Activated CD8-positive, alpha-beta memory T cell treated with anti-CD3 and anti-CD28 coated beads for 48 hours (primary cell): ENCODE measurements around the gene HMOX2.

ENCODE experiments used
- DNase-seq, 3 experiments: peaks; one replicate each; pipeline ENCODE4 v3.0.0-alpha.2; 2020; ENCODE audit warnings: low read depth in 2 of 3, low spot score in 2 of 3

HMOX2 gene

DNA sequence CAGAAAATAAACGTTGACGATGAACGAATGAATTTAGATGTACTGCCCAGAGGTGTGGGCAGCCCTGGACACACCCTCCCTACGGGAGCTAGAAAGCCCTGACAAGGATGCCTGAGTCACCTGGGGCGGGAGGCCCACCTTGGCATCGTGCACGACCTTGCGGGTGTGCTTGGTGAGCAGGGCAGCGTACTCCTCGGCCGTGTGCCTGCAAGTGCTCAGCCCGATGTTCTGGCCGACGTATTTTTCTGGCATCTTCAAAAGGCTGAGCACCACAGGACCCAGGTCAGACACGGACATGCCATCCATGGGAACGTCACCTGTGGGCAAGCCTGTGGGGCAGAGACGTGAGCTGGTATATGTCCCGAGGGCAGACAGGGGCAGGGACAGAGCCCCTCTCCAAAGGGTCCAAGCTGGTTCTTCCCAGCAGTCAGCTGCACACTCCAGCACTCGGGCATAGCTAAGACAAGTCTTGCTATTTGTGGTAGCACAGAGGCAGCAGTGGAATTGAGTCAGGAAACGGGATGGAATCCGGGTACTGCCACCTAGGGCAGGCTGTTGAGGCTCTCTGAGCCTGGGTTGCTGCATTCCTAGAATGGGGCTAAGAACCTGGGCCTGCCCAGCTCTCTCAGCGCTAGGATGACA lies 12.6 kb upstream of the HMOX2 start:
- no peak for DNase-seq

DNA sequence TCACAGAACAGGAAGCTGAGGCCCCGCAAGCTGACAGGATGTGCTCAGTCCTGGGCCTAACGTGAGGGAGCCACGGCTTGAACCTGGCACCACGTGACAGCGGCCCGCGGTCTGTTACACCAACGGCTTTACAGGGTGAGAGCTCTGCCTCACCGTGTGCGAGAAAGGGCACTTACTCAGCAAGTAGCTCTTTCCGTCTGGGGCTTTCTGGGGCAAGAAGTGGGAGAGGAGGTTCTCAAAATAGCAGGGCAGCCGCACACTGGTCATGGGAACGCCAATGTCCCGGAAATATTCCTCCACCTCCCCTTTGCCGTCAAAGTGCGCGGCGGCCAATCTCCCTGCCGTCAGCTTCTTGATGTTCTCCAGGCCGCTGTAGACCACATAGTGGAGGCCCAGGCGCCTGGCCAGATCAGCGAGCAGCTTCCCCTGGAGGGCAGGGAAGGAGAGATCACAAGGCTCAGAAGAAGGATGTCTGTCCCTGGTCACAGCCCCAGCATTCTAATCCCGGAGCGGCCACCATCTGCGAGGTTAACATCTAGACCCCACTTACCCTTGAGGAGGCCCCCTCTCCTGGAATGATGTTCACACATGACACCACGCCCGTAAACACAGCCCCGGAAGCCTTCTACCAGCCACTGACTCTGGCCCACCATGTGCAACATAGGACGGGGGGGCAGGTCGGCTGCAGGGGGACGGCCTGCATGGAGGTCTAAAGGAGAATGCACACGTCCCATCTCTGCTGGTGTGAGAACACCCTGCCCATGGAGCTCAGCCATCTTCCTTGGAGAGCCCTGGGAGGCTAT lies 10.0 kb upstream of the HMOX2 start:
- DNase-seq: peak in 2 of 3 experiments; percentile 29 to 44

DNA sequence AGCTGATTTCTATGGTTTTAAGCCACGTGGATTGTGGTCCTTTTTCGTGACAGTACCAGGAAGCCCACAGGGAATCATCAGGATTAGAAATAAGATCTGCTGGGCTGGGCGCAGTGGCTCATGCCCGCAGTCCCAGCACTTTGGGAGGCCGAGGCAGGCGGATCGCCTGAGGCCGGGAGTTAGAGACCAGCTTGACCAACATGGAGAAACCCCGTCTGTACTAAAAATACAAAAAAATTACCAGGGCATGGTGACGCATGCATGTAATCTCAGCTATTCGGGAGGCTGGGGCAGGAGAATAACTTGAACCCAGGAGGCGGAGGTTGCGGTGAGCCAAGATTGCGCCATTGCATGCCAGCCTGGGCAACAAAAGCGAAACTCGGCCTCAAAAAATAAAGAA lies 8.3 kb upstream of the HMOX2 start:
- DNase-seq: no peak

DNA sequence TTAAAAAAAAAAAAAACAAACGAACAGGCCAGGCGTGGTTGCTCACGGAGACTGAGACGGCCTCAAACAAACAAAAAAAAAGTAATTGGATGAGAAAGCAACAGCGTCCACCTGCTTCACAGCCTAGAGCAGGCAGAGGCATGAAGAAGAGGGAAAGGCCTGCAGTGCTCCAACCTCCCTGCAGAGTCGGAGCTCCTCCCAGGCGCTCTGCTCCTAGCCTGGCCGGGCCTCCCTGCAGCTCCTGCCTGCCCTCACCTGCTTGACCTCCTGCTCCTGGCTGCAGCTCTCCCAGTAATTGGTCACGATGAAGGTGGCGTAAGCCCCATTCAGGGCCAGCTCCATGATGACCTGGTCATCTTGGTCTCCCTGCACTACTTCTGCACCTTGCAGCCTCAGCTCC lies 7.2 kb upstream of the HMOX2 start:
- DNase-seq: no peak

DNA sequence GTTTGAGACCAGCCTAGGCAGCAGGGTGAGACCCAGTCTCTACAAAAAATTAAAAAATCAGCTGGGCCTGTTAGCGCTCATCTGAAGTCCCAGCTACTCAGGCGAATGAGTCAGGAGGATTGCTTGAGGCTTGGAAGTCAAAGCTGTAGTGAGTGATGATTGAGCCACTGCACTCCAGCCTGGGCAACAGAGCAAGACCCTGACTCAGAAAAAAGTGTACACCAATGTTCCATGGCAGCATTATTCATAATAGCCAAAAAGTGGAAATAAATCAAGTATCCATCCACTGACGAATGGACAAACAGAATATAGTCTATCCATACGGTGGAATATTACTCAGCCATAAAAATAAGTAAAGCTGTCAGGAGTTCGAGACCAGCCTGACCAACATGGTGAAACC lies 4.3 kb upstream of the HMOX2 start:
- DNase-seq: no peak

DNA sequence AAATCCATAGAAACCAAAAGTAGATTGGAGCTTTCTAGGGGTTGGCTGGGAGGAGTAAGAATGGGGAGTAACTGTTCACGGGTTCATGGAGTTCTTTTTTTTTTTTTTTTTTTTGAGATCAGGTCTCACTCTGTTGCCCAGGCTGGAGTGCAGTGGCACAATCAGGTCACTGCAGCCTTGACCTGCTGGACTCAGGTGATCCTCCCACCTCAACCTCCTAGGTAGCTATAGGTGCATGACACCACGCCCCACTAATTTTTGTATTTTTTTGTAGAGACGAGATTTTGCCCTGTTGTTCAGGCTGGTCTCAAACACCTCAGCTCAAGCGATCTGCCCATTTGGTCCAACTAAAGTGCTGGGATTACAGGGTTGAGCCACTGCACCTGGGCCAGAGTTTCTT lies 3.3 kb upstream of the HMOX2 start:
- no peak for DNase-seq

DNA sequence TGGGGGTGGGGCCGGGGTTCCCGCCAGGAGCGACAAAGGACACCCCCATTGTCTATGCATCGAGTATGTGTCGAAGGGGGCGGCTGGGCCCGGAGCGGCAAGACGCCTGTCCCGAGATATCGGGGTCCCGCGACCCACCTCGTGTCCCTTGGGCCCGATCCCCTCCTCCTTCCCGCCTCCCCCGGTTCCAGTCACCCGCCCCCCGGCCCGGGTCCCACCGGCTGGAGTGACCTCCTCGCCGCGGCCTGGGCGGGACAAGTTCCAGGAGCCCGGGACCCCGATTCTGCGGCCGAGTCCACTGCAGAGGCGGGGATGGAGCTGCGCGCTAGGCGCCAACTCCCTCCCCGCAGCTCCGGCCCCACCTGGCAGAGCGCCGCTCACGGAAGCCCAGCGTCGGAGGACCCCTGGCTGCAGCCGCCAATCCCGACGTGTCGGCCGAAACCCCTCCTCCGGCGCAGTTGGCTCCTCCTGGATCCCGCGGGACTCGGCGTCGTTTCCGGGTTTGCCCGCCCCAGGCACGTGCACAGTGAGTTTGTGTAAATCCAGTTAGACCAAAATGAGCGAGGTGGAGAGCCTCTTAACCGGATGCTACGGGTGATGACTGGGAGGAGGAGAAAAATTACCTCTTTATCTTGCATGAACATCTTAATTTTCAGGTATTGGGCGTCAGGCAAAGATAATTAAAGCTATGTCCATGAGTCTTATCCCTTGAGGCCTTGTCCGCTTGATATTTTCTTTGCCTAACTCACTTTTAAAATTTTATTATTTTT lies 1.8 kb upstream of the HMOX2 start, which contains the start of gene NMRAL1:
Gene NMRAL1, minus strand, starts transcription at position 434 of the 770 bp plus-strand sequence. CDS start 493 bp downstream, outside the sequence.
- peak; percentile 68 to 86 (median 79) for DNase-seq

DNA sequence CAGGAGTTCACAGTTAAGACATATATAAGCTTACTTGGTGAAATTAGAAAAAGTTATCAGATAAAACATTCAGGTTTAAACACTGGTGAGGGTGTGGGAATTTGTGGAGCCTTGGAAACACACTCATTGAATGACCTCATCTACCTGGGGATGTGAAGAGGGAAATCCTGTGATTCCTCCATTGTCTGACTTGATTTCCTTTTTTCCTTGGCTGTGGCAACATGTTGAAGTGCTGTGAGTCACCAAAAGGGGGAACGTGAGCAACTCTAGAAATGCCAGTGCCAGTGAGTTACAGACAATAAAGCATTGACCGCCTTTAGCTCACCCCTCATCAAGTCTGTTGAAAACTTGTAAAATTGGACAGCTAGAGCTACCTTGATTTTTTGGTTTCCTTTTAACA lies 1.8 kb downstream of the HMOX2 start:
- DNase-seq: no peak

DNA sequence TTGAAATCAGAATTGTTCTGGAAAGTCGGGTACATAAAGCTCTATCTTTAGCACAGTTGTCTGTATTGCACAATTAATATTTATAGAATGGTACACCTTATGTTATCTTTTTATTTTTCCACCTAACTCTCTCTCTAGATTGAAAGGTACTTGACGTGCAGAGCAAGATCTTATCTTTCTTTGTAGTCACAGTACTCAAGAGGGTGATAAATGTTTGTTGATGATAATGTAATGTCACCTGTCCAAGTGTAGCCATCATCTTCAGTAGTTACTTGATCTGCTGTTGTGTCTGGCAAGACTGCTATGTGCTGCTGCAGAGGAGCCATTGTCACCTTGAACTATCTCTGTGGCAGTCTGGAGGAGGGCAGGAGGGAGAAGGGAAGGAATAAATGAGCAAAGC lies 5.3 kb downstream of the HMOX2 start:
- DNase-seq: no peak

DNA sequence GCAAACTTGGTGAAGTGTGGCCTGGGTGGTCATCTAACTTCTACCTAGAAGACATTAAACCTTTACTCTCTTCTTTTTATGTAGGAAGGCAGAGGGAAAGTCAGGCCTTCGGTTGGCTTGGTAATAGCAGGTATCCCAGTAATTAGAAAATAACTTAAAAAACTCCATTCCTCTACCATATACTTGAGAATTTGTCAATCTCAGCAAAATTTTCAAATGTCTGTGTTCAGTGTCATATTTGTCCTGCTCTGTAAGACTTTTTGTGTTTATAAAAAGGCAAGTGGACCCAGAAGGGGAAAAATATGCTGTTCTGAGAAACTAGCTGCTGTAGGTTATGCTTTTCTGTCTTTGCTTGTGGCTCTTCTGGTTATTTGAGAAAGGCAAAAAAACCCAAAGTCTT lies 5.8 kb downstream of the HMOX2 start:
- DNase-seq: no peak

DNA sequence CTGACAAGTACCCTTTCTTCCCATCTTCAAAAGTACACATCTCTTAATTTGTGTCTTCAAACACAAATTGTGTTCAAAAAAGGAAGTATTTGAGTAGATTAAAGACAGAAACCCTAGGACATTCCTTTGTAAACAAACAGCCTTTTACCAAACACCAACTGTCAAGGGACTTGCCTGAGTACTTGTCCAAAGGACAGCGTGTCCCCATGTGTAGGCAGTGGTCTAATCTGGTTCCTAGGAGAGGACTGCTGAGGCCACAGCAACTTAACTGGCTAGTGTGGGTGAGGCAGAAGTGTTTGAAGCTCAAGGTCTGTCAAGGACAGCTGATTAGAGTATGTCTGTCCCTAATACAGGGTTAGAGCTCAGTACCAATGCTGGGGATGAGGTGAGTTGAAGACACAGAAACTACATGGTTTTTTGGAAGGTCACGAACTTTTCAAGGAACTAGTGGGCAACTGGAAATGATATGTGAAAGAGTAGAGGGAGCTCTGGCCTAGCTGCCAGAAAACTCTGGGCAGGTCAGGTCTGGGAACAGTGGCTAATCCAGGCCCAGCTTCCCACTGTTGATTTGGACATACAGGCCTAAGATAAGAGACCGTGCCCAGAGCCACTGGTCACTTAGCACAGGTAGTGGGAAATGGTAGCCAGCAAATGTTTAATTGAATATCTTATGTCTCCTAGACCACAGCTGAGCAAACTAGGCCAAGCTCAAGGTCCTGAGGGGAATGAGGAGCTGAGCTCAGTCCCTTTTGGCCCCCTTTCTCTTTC lies 10.1 kb downstream of the HMOX2 start:
- DNase-seq: no peak

DNA sequence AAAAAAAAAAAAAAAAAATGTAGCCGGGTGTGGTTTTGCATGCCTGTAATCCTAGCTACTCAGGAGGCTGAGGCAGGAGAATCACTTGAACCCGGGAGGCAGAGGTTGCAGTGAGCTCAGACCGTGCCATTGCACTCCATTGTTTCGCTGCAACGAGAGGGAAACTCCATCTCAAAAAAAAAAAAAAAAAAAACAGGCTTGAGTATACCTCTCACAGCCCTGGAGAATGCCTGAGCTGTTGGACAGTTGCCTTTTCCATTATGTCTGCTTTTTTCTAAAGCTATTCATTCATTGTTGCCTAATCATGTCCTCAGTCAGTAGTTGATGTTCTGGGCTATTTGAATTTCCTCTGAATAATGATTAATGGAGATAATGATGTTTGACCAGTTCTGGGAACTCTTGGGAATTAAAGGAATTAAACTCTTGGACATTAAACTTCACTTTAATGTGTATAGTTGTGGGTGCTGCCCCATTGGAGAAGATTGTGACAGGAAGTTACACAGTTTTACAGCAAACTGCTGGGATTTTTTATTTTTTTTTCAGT lies 11.8 kb downstream of the HMOX2 start:
- DNase-seq: no peak

DNA sequence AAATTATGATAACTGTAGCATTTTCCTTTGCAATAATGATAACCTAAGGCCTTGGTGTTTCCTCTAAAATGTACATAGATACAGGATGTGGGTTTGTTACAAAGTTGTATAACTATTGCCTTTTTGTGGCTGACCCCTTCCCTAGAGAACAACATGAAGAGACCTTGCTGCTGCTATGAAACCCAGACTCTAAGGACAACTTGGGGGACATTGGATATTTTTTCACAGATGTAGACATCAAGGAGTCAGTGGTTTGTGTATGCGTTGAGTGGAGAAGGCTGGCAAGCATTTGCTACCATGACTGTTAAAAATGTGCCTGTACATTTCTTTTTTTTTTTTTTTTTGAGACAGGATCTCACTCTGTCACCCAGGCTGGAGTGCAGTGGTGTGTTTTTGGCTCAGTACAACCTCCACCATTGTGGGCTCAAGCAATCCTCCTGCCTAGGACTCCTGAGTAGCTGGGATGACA lies 12.3 kb downstream of the HMOX2 start:
- DNase-seq: no peak

DNA sequence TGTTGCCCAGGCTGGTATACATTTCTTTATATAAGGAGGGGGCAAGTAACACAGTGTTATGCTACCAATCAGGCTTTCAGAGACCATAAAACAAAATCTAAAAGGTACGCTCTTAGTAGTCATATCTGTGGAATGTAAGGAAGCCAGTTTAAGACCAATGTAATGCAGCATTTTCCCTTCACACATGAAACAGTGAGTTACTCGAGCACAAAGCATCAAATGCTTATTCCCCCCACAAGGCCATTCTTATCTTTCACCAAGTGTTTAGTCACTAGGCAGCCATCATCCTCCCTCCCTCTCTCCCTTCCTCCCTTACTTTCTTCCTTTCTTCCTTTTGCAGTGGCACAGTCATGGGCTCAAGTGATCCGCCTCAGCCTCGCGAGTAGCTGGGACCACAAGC lies 12.8 kb downstream of the HMOX2 start:
- no peak for DNase-seq

DNA sequence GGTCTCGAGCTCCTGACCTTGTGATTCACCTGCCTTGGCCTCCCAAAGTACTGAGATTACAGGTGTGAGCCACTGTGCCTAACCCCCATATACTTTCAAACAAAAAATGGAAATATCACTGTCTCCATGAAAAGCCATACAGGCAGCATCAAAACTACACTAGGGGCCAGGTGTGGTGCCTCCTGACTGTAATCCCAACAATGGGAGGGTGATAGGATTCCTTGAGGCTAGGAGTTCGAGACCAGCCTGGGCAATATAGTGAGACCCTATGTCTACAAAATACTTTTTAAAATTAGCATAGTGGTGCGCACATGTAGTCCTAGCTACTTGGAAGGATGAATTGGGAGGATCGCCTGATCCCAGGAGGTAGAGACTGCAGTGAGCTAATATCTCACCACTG lies 15.7 kb downstream of the HMOX2 start:
- no peak for DNase-seq

DNA sequence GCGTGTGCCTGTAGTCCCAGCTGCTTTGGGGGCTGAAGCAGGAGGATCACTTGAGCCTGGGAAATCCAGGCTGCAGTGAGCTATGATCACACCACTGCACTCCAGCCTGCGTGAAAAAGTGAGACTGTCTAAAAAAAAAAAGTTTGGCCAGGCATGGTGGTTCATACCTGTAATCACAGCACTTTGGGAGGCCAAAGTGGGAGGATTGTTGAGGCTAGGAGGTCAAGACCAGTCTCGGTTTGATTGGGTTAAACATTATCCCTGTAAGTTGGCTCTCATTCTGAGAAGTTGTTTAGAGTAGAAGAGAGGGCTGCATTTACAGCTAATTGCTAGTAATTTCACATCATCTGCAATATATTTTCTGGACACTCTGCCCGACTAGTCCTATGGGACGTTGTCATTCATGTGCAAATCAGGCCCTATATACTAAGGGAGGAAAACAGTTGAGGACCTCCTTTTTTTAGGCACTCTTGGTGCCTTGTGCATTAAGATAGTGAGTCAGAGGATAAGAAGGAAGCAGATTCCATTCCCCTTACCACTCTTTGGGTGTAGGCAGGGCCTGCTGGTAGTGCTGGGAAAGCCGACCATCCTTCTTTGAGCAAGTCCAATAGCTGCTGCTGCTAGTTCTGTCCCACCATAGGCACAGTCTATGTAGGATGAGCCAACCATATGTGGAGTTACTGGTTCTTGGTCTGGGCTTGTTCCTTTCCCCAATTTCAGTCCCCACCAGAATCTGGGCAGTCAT lies 18.7 kb downstream of the HMOX2 start:
- no peak for DNase-seq

DNA sequence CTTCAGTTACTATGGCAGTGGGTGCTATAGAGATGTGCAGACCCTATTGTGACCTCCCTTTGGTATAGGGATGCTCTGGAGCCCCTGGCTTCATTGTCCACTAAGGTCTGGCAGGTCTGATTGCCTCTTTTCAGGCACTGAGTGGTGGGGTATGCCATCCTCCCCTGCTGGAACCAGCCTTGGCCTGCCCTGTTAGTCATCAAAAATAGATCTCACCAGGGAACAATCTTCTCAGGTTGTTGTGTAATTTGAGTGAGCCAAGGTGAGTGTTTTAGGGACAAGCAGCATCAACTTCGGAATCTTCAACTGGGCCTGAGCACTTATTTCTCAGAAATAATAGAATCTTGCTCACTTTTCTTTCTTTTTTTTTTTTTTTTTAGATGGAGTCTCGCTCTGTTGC lies 19.6 kb downstream of the HMOX2 start:
- no peak for DNase-seq

DNA sequence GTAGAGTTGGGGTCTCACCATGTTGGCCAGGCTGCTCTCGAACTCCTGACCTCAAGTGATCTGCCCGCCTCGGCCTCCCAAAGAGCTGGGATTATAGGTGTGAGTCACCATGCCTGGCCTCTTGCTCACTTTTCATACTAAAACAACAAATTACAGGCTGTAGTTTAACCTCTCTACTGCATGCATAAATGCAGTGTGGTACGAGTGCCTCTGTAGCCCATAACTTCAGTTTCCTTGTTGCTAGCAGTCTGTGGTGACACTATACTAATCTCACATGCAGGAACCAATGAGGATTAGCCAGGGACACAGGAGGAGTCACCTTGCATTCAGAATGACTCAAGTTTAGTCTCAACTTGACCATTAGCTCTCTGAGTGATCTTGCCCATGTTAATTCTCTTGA lies 20.1 kb downstream of the HMOX2 start:
- no peak for DNase-seq

DNA sequence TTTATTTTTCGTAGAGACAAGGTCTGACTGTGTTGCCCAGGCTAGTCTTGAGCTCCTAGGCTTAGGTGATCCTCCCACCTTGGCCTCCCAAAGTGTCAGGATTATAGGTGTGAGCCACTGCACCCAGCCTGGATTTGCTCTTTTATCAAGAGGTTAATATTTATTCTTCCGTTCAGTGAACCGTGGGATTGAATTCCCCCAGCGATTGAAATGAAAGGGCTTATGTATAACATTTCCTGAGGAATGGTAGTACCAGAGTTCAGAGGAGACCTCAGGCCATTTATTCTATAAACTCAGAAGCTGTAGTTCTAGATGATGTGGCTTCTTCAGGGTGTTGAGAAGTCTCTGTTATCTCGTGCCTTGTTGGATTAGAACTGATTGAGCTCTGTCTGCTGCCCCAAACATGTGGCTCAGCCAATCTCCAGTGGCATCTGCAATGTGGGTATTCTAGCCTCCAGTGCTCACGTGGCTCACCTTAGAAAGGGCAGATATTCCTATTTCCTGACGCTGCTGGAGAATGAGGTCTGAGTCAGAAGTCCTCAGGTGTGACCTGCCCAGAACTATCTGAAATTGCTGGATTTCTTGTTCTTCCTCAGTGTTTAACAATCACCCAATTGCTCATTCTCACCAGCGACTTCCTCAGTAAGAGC lies 22.5 kb downstream of the HMOX2 start:
- no peak for DNase-seq

DNA sequence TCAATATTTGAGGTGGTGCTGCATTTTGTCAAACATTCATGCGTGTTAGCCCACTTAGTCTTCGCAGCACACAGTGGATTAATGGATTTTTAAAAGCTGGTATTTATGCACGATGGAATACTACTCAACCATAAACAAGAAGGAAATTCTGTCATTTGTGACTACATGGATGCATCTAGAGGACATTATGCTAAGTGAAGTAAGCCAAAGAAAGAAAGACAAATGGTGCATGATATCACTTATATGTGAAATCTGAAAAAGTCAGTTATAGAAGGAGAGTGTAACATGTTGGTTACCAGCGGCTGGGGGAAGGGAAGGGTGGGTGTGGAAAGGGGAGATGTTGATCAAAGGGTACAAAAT lies 23.0 kb downstream of the HMOX2 start:
- no peak for DNase-seq
